ENCODE data around the gene PHLDA2.
"Not testable (repeated sequence)": the region's sequence is repeated elsewhere in the genome, so short reads cannot be mapped to it uniquely, and the experiment has no call there.

Gene PHLDA2

DNA sequence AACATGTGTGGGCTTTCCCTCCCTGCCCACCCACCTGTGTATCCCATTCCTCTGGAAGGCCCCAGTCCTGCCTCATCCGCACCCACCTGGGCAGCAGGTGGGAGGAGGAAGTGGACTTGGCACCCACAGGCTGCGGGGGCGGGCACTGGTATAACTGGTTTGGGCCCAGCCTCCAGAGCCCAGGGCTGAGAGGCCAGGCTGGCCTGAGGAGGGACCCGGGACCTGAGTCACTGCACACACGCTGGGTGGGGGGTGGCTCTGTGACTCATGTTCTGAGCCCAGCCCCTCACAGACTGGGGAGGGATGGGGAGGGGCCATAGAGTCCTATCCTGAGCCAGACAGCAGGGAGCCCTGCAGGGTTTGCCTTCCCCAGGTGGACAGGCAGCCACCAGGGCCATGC is 16.7 kb downstream of the PHLDA2 start:
- no peak for DNase-seq

- DNase-seq: no peak
Measured at GRCh38 chr11:2911785-2912391, 17.3 kb downstream of the PHLDA2 start.

DNA sequence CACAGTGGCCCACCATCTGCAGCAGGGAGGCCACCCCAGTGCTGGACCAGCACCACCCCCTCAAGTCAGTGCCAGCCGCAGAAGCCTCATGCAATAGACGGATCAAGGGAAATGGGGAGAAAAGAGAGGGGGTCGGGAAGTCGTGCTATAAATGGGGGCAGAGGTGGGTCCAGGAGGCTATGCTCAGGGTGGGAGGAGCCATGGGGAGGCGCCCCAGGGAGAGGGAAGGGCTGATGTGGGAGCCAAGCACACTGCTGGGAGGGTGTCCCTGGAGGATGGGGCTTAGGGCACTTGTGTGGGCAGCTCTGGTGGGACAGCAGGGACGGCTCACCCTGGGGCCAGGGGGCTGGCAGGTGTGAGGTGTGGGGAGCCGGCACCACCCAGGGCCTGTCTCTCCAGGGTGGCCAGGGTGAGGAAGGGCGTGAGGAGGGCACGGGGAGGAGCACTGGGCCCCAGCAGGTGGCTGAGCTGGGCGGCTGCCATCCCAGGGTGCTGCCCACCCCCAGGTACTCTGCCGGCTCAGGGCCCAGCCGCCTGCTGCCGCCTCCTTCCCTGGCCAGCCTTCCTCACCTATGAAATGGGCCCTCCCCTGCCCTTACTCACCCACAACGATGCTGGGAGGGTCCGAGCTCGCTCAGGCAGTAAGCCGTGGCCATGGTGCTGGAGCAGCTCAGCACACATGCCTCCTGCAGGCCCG is 18.0 kb downstream of the PHLDA2 start:
- no peak for DNase-seq

GRCh38 chr11:2910401-2910955 is 18.7 kb downstream of the PHLDA2 start:
- no peak for DNase-seq

GRCh38 chr11:2909133-2909902 is 19.9 kb downstream of the PHLDA2 start:
- DNase-seq: no peak

GRCh38 chr11:2908130-2908529 is 21.1 kb downstream of the PHLDA2 start:
- no peak for DNase-seq

GRCh38 chr11:2905299-2905698 is 23.9 kb downstream of the PHLDA2 start:
- DNase-seq: not testable (repeated sequence)

DNA sequence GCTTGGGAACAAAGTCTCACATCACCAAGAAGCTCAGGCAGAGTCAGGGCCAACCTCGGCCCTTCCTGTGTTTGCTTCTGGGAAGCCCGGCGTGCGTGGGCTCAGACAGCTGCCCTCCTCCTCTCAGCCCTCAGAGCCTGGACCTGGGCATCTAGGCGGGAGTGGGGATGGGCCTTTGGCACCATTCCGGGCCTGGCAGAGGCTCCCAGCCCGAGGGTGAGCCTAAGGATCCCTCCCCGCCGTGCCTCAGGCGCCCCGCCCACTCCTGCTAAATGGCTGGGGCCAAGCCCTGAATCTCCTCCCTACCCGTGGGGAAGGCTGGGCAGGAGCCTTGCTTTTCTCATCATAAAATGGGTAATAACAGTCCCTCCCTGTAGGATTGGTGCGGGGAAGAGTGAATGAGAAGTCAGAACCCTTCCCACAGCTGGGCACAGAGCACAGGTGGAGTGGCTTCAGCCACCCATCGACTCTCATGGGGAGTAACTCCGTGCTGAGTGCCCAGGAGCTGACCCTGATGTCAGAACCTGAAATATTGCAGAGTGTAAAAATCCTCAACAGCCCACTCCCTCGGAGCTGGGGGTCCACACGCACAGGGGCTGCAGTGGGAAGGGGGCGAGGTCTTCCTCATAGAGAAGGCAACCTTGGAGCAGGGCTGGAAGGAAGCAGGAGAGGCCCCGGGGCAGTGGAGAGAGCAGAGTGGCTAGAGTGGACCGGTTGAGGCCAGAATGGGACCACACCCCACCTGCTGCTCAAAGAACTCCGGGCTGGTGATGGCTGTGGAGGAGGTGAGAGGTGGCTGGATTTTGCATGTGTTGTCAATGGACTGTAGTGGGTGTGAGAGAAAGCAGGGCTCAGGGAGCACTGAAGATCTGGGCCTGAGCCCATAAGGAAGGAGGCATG is 24.8 kb downstream of the PHLDA2 start:
- no peak for DNase-seq

DNA sequence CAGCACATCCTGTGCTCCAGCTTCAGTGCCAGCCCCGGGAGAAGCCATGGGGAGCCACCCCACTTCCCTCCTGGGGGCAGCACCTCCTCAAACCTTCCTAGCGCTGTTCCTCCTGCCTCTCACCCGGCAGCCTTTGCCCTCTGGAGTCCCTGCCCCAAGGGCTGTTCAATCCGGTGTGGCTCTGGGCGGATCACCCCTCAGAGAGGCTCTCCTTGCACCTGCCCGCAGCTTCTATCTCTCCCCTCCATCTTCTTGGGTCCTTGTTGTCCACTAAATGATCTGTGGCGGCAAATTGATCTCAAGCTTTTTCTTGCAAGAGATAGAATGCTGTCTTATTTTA is 25.6 kb downstream of the PHLDA2 start:
- DNase-seq: no peak

DNA sequence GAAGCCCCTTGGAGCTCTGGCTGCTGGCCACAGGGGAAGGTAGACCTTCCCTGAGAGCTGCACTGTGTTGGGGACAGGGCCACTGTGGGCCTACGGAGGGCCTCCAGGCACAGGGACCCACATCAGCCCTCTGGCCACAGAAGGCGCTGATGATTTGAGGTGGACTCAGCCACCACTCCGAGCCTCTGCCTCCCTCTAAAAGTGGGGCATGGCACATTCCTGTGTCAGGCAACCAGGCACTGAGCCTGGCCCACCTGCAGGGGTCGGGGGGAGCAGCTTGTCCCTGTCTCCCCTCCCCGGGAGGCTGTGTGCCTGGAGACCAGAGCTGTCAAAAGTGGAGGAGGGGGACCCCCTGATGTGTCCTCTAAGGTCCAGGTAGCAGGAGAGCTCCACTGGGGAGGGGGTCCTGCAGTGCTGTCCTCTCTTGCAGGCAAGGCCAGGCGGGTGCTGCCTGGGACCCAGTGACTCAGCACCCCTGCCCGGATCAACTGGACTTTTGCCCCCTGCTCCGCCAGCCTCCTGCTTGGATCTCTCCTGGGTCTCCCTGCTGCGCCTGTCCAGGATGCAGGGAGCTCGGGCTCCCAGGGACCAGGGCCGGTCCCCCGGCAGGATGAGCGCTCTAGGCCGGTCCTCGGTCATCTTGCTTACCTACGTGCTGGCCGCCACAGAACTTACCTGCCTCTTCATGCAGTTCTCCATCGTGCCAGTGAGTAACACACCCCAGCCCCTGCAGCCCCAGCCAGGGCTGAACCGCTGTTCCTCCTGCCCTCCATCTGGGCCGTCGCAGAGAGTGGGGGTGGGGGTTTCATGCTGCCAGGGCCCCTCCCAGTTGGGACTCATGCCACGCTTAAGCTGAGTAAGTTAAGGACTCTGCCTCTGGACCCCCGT is 26.2 kb downstream of the PHLDA2 start:
- no peak for DNase-seq

- DNase-seq: peak in 1 of 2 experiments; percentile 15
Measured at GRCh38 chr11:2901854-2902783, 27.1 kb downstream of the PHLDA2 start.

GRCh38 chr11:2901196-2901796 is 27.9 kb downstream of the PHLDA2 start:
- no peak for DNase-seq

DNA sequence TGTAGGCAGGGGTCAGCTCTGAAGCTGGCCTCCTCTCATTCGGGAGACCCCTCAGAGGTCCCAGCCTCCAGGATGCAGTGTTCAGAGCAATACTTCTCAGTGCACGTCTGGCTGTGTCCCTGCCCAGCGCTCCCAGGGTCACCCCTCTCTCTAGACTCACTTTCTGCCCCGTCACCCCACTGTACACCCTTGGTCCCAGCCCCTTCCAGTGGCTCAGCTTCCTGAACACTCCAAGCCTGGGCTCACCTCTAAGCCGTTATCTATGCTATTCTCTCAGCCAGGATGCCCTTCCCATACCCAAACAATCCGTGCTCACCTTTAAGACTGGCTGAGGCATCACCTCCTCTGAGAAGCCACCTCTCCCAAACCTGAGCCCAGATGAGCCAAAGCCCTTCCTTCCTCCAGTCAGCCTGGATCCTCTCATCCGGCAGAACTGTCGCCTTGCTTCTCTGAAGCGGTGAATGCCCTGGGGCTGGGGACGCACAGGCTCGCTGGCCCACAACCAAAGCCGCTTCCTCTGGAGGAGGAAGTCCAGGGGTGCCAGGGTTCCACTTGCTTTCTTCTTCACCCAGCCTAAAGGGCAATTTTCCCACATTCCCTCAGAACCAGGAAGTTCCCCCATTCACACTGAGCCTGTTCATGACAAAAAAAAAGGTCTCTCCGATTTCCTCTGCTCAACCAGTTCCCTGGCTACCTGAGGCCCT is 30.0 kb downstream of the PHLDA2 start:
- no peak for DNase-seq

GRCh38 chr11:2898366-2899079 is 30.7 kb downstream of the PHLDA2 start:
- no peak for DNase-seq

DNA sequence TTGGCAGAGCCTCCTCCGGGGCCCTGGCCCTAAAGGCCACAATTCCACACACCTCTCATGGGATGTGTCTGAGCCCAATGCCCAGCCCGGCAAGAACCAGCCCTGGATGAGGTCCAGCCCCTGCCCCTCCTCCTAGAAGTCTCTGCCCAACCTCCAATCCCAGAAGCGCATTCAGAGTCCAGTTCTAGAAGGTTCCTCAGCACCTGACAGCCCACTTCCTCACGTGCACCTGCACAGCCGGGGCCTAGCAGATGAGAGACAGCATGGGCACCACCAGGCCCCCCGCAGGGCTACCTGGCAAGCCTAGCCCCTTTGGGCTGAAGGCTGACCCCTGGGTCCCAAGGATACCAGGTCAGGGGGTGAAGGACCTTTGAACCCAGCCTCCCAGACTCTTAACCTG is 32.2 kb downstream of the PHLDA2 start:
- DNase-seq: no peak

DNA sequence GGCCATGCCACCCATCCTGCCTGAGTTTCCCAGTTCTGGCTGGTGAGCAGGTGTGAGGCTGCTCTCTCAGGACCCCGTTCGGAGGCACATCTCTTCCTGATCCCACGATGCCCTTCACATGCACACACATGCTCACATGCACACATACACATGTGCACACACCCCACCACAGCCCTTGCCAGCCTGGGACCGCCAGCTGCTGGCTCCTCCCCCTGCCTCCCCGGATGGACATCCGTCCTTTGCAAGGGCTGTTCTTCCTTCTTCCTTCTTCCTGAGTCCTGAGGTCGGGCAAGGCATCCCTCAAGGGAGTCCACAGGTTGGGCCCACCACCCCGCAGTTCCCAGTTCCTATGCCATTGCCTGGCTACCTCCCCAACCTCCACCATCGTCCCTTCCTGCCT is 33.2 kb downstream of the PHLDA2 start:
- no peak for DNase-seq

DNA sequence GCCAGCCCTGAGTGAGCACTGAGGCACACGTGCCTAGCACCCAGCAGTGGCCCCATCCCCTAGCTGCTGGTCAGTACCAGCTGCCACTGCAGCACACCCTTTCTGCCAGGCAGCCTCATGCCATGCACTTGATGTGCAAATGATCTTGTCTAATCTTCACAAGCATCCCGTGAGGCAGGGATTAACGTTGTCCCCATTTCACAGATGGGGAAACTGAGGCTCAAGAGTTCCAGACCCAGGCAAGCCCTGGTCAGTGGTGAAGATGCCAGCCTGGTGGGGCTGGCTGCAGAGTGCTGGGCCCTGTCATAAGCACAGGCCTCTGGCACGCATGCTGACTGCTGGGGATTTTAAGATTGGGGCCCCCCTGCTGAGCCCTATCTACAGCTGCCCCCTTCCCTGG is 35.3 kb downstream of the PHLDA2 start:
- no peak for DNase-seq

GRCh38 chr11:2892967-2893528 is 36.2 kb downstream of the PHLDA2 start:
- no peak for DNase-seq

All from NCI-H187 (cell line).